B cell (primary cell): ENCODE measurements around the gene GPR158. TPM values are rescaled to one million over a fixed set of nuclear protein-coding genes. Genes with fewer than 3 reads are reported as not detected.

Experiments used
- ATAC-seq: fragments of 200-7000 bp; cut with Tn5 transposase; one replicate; pipeline ENCODE4 v1.10.0; 2021; ENCODE audit warnings: low read depth, mild to moderate bottlenecking, moderate number of reproducible peaks, moderate library complexity
- CTCF ChIA-PET: fragments of 350-600 bp; sonication (Branson Sonifier 250); formaldehyde crosslinking; loops from one replicate; lab custom pipeline; 2021; ENCODE audit warnings: antibody characterized with exemption, inconsistent platforms; lab: Charles Lee
- POLR2A ChIA-PET: fragments of 350-600 bp; sonication (Branson Sonifier 250); formaldehyde crosslinking; loops from one replicate; lab custom pipeline; 2021; ENCODE audit warnings: antibody characterized with exemption; lab: Charles Lee
- DNase-seq: peaks from one replicate; pipeline ENCODE4 v3.0.0; 2013
- H2AFZ ChIP-seq: 2 replicates; pipeline ENCODE4 v1.6.1; 2012; ENCODE audit warnings: mild to moderate bottlenecking, low read depth, low read length; ENCODE audit not compliant: insufficient read depth, poor library complexity, severe bottlenecking
- H3K27ac ChIP-seq, 2 donors: 1 replicate in 1 of 2; 2 replicates in 1 of 2; pipeline ENCODE4 v1.5.1; 2012 to 2013; ENCODE audit warnings: low read length in 2 of 2, mild to moderate bottlenecking in 2 of 2, moderate library complexity in 1 of 2
- H3K27me3 ChIP-seq, 4 experiments: fragments of 200-600 bp in 1 of 4; sonication (generic) in 1 of 4; replicated peaks in 1 of 4; 1 replicate in 2 of 4; 2 replicates in 2 of 4; pipeline versions ENCODE4 v1.6.1 to v1.7.0; 2013 to 2016; ENCODE audit warnings: low read length in 3 of 4, mild to moderate bottlenecking in 2 of 4, mixed read lengths in 1 of 4, moderate library complexity in 1 of 4; ENCODE audit not compliant: insufficient read depth in 4 of 4, control insufficient read depth in 3 of 4; ENCODE audit errors: control extremely low read depth in 1 of 4
- H3K36me3 ChIP-seq, 2 experiments: replicated peaks in 1 of 2; 1 replicate in 1 of 2; 2 replicates in 1 of 2; pipeline versions ENCODE4 v1.6.1 to v1.7.1; 2013; ENCODE audit warnings: low read length in 1 of 2; ENCODE audit not compliant: insufficient read depth in 2 of 2, control insufficient read depth in 1 of 2; ENCODE audit errors: control extremely low read depth in 1 of 2, extremely low read depth in 1 of 2
- H3K4me1 ChIP-seq, 2 donors: fragments of 200-600 bp in 1 of 2; sonication (generic) in 1 of 2; 1 replicate in 1 of 2; 2 replicates in 1 of 2; pipeline versions ENCODE4 v1.5.1 to v1.6.1; 2013 to 2017; ENCODE audit warnings: low read length in 2 of 2; ENCODE audit not compliant: control insufficient read depth in 2 of 2, insufficient read depth in 2 of 2
- H3K4me2 ChIP-seq: replicated peaks from 2 replicates; pipeline ENCODE3; 2012; ENCODE audit warnings: mild to moderate bottlenecking, low read depth, low read length; ENCODE audit not compliant: poor library complexity, severe bottlenecking
- H3K4me3 ChIP-seq, 5 experiments: fragments of 200-600 bp in 1 of 5; sonication (generic) in 1 of 5; 1 replicate in 3 of 5; 2 replicates in 2 of 5; pipeline versions ENCODE4 v1.5.1 to v1.7.0; 2011 to 2016; ENCODE audit warnings: low read length in 4 of 5, mild to moderate bottlenecking in 4 of 5, low read depth in 2 of 5, control low read depth in 1 of 5, moderate library complexity in 1 of 5; ENCODE audit not compliant: insufficient read depth in 1 of 5; ENCODE audit errors: control extremely low read depth in 1 of 5, extremely low read depth in 1 of 5
- H3K79me2 ChIP-seq: fragments of 200-600 bp; sonication (generic); one replicate; pipeline ENCODE4 v1.6.0; 2016; ENCODE audit warnings: low read length; ENCODE audit not compliant: control insufficient read depth, insufficient read depth
- H3K9ac ChIP-seq: fragments of 200-600 bp; sonication (generic); 2 replicates; pipeline ENCODE4 v1.6.1; 2017; ENCODE audit warnings: mild to moderate bottlenecking, low read length, moderate library complexity
- H3K9me3 ChIP-seq, 3 donors: one replicate each; pipeline versions ENCODE4 v1.6.1 to v1.7.1; 2013; ENCODE audit warnings: low read length in 2 of 3; ENCODE audit not compliant: control insufficient read depth in 2 of 3, insufficient read depth in 1 of 3; ENCODE audit errors: control extremely low read depth in 1 of 3
- H4K20me1 ChIP-seq: 2 replicates; pipeline ENCODE4 v1.6.0; 2012; ENCODE audit warnings: mild to moderate bottlenecking, low read length; ENCODE audit not compliant: insufficient read depth, control insufficient read depth, poor library complexity, severe bottlenecking
- H3K27ac Mint-ChIP-seq: one replicate; pipeline ENCODE4 v1.8.0; 2021; ENCODE audit warnings: mixed read lengths
- H3K27me3 Mint-ChIP-seq: one replicate; pipeline ENCODE4 v1.8.0; 2021; ENCODE audit warnings: mixed read lengths
- H3K4me1 Mint-ChIP-seq: one replicate; pipeline ENCODE4 v1.8.0; 2021; ENCODE audit warnings: mixed read lengths
- H3K4me3 Mint-ChIP-seq: one replicate; pipeline ENCODE4 v1.8.0; 2021; ENCODE audit warnings: mixed read lengths
- H3K9me3 Mint-ChIP-seq: one replicate; pipeline ENCODE4 v1.8.0; 2022; ENCODE audit warnings: mixed read lengths; ENCODE audit not compliant: insufficient read depth
- EZH2 ChIP-seq: IDR thresholded peaks from 2 replicates; pipeline ENCODE4 v1.6.1; 2012; ENCODE audit warnings: borderline replicate concordance, low read depth, mild to moderate bottlenecking, moderate library complexity, low read length; ENCODE audit not compliant: insufficient read depth, poor library complexity, severe bottlenecking
- WGBS: methylation state at CpG from one replicate; pipeline ENCODE4 v1.1.5; 2013; ENCODE audit warnings: missing lambda C conversion rate; ENCODE audit not compliant: insufficient coverage; 5-methylcytosine and 5-hydroxymethylcytosine counted together
- intact Hi-C: fragments of 100-400 bp; cut with micrococcal nuclease; formaldehyde crosslinking; loops from one replicate; pipeline ENCODE4 v1.10.0; 2022
- polyA plus RNA-seq: library from polyadenylated mRNA; depleted of rRNA; stranded (reverse); fragments of >200 nt; gene quantifications from 2 replicates; pipeline ENCODE4 v1.2.3, GENCODE V29; 2012
- total RNA-seq, 2 donors: library from RNA; stranded (reverse); fragments of 120-200 nt in 1 of 2; gene quantifications; 1 replicate in 1 of 2; 2 replicates in 1 of 2; pipeline versions ENCODE4 v1.2.3 to v1.2.4, GENCODE V29; 2013 to 2022
- TF ChIP-seq, protein P1 (sequence below): fragments of 200-600 bp; IDR thresholded peaks from one replicate; pipeline ENCODE4 v1.8.0; 2022; ENCODE audit warnings: antibody characterized with exemption, mild to moderate bottlenecking

Gene GPR158
- total and polyA plus RNA-seq, 2 donors (not counting 1 experiment from before 2014, with no cell fraction given): not detected

DNA sequence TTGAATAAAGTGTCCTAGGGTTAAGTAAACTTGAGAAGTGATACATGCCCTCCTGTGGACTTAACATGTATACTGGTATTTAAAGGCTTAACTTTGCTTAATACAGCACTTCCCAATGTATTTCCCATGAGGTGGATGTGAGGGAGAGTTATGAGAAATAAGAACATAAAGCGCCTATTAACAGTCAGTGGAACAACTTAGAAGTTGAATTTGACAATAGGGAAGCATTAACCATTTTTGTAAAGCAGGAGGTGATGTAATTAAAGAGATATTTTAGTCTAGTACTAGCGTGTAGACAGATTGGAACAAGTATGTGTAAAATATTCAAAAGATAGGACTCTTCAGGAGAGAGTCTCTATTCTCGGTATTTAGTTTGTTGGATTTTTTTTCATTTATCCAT, 322.4 kb downstream of the GPR158 start:
- no CpG with 5 or more reads among the region's 3 CpGs for whole genome bisulfite sequencing

DNA sequence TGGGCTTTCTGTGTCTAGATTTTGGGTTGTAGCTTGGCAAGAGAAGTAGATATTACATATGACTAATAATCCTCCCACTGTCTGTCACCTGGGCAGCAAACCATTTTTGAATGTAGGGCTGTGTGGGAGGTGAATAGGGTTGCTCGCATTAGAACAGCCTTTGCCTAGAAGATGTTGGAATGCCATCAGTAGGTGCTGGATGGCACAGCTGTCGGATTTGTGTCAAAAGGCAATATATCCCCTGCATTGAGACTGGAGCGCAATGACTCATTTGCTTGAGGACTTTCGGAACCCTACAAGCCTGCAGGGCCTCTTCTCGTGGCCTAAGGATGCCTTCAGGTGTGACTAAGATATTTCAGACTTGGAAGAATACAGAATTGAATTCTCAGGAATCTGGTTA, 323.8 kb downstream of the GPR158 start:
- Mint-ChIP-seq H3K9me3 (no peaks in the 10 kb centered on the region), H3K4me3 (no peak overlapping the region), H3K27ac (no peak overlapping the region), H3K4me1 (no peaks in the 10 kb centered on the region), H3K27me3 (no peaks in the 10 kb centered on the region)
- no peaks in the 10 kb centered on the region for H4K20me1 ChIP-seq
- H3K4me2 ChIP-seq: no peak overlapping the region
- no peak overlapping the region for H2AFZ ChIP-seq
- H3K27ac ChIP-seq: no peak overlapping the region
- no peaks in the 10 kb centered on the region for H3K36me3 ChIP-seq
- H3K9ac ChIP-seq: no peak overlapping the region
- no peak overlapping the region for H3K4me3 ChIP-seq
- POLR2A ChIA-PET: no interaction called here
- intact Hi-C loops: no loop called here
- 84% methylated on average over 3 of the region's 5 CpGs for WGBS
- DNase-seq (no peak), ATAC-seq (no peak)
- no peaks in the 10 kb centered on the region for H3K27me3 ChIP-seq
- CTCF ChIA-PET: no interaction called here
- no peak for TF ChIP-seq EZH2
- TF ChIP-seq, protein P1, sequence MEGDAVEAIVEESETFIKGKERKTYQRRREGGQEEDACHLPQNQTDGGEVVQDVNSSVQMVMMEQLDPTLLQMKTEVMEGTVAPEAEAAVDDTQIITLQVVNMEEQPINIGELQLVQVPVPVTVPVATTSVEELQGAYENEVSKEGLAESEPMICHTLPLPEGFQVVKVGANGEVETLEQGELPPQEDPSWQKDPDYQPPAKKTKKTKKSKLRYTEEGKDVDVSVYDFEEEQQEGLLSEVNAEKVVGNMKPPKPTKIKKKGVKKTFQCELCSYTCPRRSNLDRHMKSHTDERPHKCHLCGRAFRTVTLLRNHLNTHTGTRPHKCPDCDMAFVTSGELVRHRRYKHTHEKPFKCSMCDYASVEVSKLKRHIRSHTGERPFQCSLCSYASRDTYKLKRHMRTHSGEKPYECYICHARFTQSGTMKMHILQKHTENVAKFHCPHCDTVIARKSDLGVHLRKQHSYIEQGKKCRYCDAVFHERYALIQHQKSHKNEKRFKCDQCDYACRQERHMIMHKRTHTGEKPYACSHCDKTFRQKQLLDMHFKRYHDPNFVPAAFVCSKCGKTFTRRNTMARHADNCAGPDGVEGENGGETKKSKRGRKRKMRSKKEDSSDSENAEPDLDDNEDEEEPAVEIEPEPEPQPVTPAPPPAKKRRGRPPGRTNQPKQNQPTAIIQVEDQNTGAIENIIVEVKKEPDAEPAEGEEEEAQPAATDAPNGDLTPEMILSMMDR: no peak
- no peaks in the 10 kb centered on the region for H3K79me2 ChIP-seq
- H3K9me3 ChIP-seq: no peaks in the 10 kb centered on the region
- no peaks in the 10 kb centered on the region for H3K4me1 ChIP-seq

More for the DNA sequence above, 322.4 kb downstream of the GPR158 start:
- no peak overlapping the region for H3K4me3 Mint-ChIP-seq
- no peaks in the 10 kb centered on the region for H4K20me1 ChIP-seq
- H3K4me3 ChIP-seq: no peak overlapping the region
- H3K27ac ChIP-seq: no peak overlapping the region
- DNase-seq (no peak), ATAC-seq (no peak)
- no peaks in the 10 kb centered on the region for H3K9me3 Mint-ChIP-seq
- H3K27me3 ChIP-seq: no peaks in the 10 kb centered on the region
- ChIA-PET CTCF (no interaction called here), POLR2A (no interaction called here)
- no peak overlapping the region for H3K4me2 ChIP-seq
- no peaks in the 10 kb centered on the region for H3K36me3 ChIP-seq
- H2AFZ ChIP-seq: no peak overlapping the region
- H3K4me1 Mint-ChIP-seq: no peaks in the 10 kb centered on the region
- no peaks in the 10 kb centered on the region for H3K4me1 ChIP-seq
- no peak overlapping the region for H3K9ac ChIP-seq
- no peak overlapping the region for H3K27ac Mint-ChIP-seq
- TF ChIP-seq EZH2: no peak
- TF ChIP-seq, protein P1: no peak
- no peaks in the 10 kb centered on the region for H3K27me3 Mint-ChIP-seq
- H3K79me2 ChIP-seq: no peaks in the 10 kb centered on the region
- no peaks in the 10 kb centered on the region for H3K9me3 ChIP-seq
- intact Hi-C loops: no loop called here
